Mesendoderm (in vitro differentiated cells): Measurements from ENCODE around the gene KYAT1.

Experiments used
- DNase-seq: peaks from one replicate; pipeline ENCODE4 v3.0.0; 2013
- H2AK5ac ChIP-seq: 2 replicates; pipeline ENCODE4 v1.6.1; 2013; ENCODE audit warnings: low read length, inconsistent platforms
- H2BK120ac ChIP-seq: 2 replicates; pipeline ENCODE4 v1.6.1; 2013; ENCODE audit warnings: low read depth, mild to moderate bottlenecking, low read length, moderate library complexity, mixed read lengths
- H2BK15ac ChIP-seq: replicated peaks from 2 replicates; pipeline ENCODE4 v1.6.1; 2013; ENCODE audit warnings: low read depth, mild to moderate bottlenecking, moderate library complexity
- H2BK5ac ChIP-seq: 2 replicates; pipeline ENCODE4 v1.6.1; 2013; ENCODE audit warnings: low read length, inconsistent platforms
- H3K18ac ChIP-seq: 2 replicates; pipeline ENCODE4 v1.6.1; 2013; ENCODE audit warnings: mild to moderate bottlenecking, low read length, mixed read lengths
- H3K23ac ChIP-seq: one replicate; pipeline ENCODE4 v1.6.1; 2013; ENCODE audit warnings: low read length
- H3K27ac ChIP-seq: 2 replicates; pipeline ENCODE4 v1.5.1; 2013; ENCODE audit warnings: low read depth, mild to moderate bottlenecking, inconsistent platforms, low read length, moderate library complexity
- H3K27me3 ChIP-seq: 2 replicates; pipeline ENCODE4 v1.6.1; 2013; ENCODE audit warnings: low read length, control low read depth, mild to moderate bottlenecking, inconsistent platforms; ENCODE audit not compliant: insufficient read depth, poor library complexity
- H3K36me3 ChIP-seq: 2 replicates; pipeline ENCODE4 v1.6.1; 2013; ENCODE audit warnings: low read length, inconsistent platforms; ENCODE audit not compliant: control insufficient read depth, insufficient read depth
- H3K4ac ChIP-seq: one replicate; pipeline ENCODE4 v1.6.1; 2013; ENCODE audit warnings: low read depth, mild to moderate bottlenecking, low read length, moderate library complexity
- H3K4me1 ChIP-seq: 2 replicates; pipeline ENCODE4 v1.6.1; 2013; ENCODE audit warnings: low read depth, low read length, inconsistent platforms; ENCODE audit not compliant: control insufficient read depth
- H3K4me2 ChIP-seq: 2 replicates; pipeline ENCODE4 v1.6.1; 2013; ENCODE audit warnings: low read length
- H3K4me3 ChIP-seq: 2 replicates; pipeline ENCODE4 v1.5.1; 2013; ENCODE audit warnings: mild to moderate bottlenecking, low read length
- H3K56ac ChIP-seq: one replicate; pipeline ENCODE4 v1.6.1; 2013; ENCODE audit warnings: low read length
- H3K79me1 ChIP-seq: 2 replicates; pipeline ENCODE4 v1.6.1; 2013; ENCODE audit warnings: low read length, inconsistent platforms
- H3K79me2 ChIP-seq: 2 replicates; pipeline ENCODE4 v1.6.1; 2013; ENCODE audit warnings: mild to moderate bottlenecking, low read length; ENCODE audit not compliant: control insufficient read depth, insufficient read depth
- H3K9ac ChIP-seq: 2 replicates; pipeline ENCODE4 v1.6.1; 2013; ENCODE audit warnings: low read length, inconsistent platforms
- H4K5ac ChIP-seq: one replicate; pipeline ENCODE4 v1.6.1; 2013; ENCODE audit warnings: low read length
- H4K8ac ChIP-seq: one replicate; pipeline ENCODE4 v1.6.1; 2013; ENCODE audit warnings: low read depth, mild to moderate bottlenecking, control low read depth, low read length, moderate library complexity
- WGBS: extraction: QIAGEN DNeasy Blood & Tissue Kit; methylation state at CpG from one replicate; pipeline ENCODE4 v1.1.7; 2013; ENCODE audit warnings: low lambda C conversion rate, missing lambda C conversion rate; ENCODE audit not compliant: insufficient coverage; ENCODE audit errors: extremely low coverage; 5-methylcytosine and 5-hydroxymethylcytosine counted together

KYAT1 gene

DNA sequence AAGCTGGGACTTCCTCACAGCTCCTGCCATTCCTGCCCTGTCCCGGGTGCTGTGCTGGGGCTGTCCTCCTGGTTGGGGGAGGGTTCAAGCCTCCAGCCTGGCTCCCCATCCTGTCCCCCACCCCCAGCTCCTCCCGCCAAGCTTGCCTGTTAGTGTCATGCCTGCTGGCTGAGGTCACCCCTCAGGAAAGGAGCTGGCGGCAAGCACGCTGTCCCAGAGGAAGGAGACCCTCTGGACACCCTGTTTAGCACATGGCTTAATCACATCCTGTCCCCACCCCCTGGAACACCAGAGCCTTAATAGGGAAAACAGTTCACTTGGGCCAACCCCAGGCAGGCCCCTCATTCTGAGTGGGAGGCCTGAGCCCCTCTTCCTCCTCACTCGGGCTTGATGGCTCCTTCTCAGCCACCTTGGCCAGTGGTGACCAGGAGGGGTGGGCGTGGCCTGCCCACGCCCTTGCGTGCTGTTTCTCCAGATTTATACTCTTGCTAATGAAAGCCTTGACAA is 29.8 kb upstream of the KYAT1 start:
- Histone ChIP-seq H3K9ac (peak overlapping the region; percentile 8), H3K79me1 (peaks cover 28% of the 10 kb centered on the region), H3K27me3 (no peaks in the 10 kb centered on the region), H3K18ac (no peak overlapping the region), H3K4ac (no peak overlapping the region), H2BK15ac (no peak overlapping the region), H3K56ac (peak overlapping the region; percentile 59), H2BK5ac (peak overlapping the region; percentile 18), H3K4me3 (no peak overlapping the region), H3K4me2 (no peak overlapping the region), H4K8ac (no peak overlapping the region), H4K5ac (no peak overlapping the region), H3K4me1 (peaks cover 9% of the 10 kb centered on the region), H2BK120ac (no peak overlapping the region), H3K27ac (peak overlapping the region; percentile 64), H3K79me2 (peaks cover 20% of the 10 kb centered on the region), H3K23ac (no peak overlapping the region), H2AK5ac (no peak overlapping the region), H3K36me3 (peaks cover 17% of the 10 kb centered on the region)
- peak; percentile 96 for DNase-seq
- no CpG with 5 or more reads among the region's 8 CpGs for WGBS

DNA sequence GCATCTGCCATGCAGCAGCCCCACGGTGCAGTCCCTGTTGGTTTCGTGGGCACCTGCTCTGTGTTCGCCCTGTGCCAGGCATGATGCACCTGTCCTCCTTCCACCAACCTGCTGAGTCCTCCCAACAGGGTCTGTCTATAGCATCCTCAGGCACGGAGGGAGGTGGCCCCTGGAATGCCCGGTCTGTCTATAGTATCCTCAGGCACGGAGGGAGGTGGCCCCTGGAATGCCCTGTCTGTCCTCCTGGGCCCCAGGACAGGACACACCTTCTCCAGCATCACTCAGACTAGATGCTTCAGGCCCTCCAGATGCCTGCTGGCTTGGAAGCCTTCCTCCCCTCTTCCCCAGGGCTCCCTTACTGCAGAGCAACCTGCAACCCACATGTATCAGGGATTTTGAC is 29.2 kb upstream of the KYAT1 start:
- H3K56ac ChIP-seq: no peak overlapping the region
- H3K36me3 ChIP-seq: peaks cover 14% of the 10 kb centered on the region
- no peak for DNase-seq
- no peak overlapping the region for H3K23ac ChIP-seq
- H4K5ac ChIP-seq: no peak overlapping the region
- H2BK15ac ChIP-seq: no peak overlapping the region
- no peak overlapping the region for H3K4me3 ChIP-seq
- H2BK5ac ChIP-seq: no peak overlapping the region
- no peak overlapping the region for H3K4ac ChIP-seq
- no CpG with 5 or more reads among the region's 6 CpGs for WGBS
- no peak overlapping the region for H4K8ac ChIP-seq
- peak overlapping the region; percentile 64 for H3K27ac ChIP-seq
- H3K79me1 ChIP-seq: peaks cover 28% of the 10 kb centered on the region
- H2BK120ac ChIP-seq: no peak overlapping the region
- no peaks in the 10 kb centered on the region for H3K27me3 ChIP-seq
- no peak overlapping the region for H3K9ac ChIP-seq
- H2AK5ac ChIP-seq: no peak overlapping the region
- peaks cover 9% of the 10 kb centered on the region for H3K4me1 ChIP-seq
- H3K4me2 ChIP-seq: no peak overlapping the region
- H3K79me2 ChIP-seq: peaks cover 20% of the 10 kb centered on the region
- no peak overlapping the region for H3K18ac ChIP-seq

DNA sequence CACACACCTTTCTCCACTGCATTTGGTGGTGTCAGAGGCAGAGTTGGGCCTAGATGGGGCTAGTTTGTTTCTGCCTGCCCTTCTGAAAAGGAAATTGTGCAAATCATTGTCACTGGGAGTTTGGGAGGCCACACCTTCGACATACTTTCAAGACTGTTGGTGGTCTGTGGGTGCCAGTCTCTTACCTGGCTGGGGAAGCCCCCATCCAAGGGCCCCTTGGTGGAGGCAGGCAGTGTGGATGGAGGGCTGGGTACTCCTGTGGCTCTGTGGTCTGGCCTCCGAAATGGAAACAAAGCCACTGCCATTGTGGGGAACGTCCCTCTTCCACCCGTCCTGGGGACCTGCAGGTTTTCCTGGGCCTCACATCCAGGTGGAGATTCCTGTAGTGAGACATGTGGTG is 28.1 kb upstream of the KYAT1 start:
- DNase-seq: no peak
- peak overlapping the region; percentile 9 for H3K27ac ChIP-seq
- H3K79me2 ChIP-seq: peaks cover 20% of the 10 kb centered on the region
- H2AK5ac ChIP-seq: no peak overlapping the region
- H3K79me1 ChIP-seq: peaks cover 31% of the 10 kb centered on the region
- no peak overlapping the region for H2BK5ac ChIP-seq
- H3K9ac ChIP-seq: no peak overlapping the region
- no peak overlapping the region for H3K4me3 ChIP-seq
- no peak overlapping the region for H3K4ac ChIP-seq
- WGBS: no CpG with 5 or more reads among the region's 4 CpGs
- no peak overlapping the region for H4K5ac ChIP-seq
- no peak overlapping the region for H3K4me2 ChIP-seq
- H2BK15ac ChIP-seq: no peak overlapping the region
- peaks cover 9% of the 10 kb centered on the region for H3K4me1 ChIP-seq
- peaks cover 14% of the 10 kb centered on the region for H3K36me3 ChIP-seq
- no peak overlapping the region for H3K56ac ChIP-seq
- H4K8ac ChIP-seq: no peak overlapping the region
- no peak overlapping the region for H3K18ac ChIP-seq
- H3K27me3 ChIP-seq: no peaks in the 10 kb centered on the region
- H3K23ac ChIP-seq: no peak overlapping the region
- no peak overlapping the region for H2BK120ac ChIP-seq

DNA sequence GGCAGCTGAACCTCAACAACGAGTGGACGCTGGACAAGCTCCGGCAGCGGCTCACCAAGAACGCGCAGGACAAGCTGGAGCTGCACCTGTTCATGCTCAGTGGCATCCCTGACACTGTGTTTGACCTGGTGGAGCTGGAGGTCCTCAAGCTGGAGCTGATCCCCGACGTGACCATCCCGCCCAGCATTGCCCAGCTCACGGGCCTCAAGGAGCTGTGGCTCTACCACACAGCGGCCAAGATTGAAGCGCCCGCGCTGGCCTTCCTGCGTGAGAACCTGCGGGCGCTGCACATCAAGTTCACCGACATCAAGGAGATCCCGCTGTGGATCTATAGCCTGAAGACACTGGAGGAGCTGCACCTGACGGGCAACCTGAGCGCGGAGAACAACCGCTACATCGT is 26.6 kb upstream of the KYAT1 start:
- WGBS: no CpG with 5 or more reads among the region's 24 CpGs
- H3K36me3 ChIP-seq: peaks cover 14% of the 10 kb centered on the region

DNA sequence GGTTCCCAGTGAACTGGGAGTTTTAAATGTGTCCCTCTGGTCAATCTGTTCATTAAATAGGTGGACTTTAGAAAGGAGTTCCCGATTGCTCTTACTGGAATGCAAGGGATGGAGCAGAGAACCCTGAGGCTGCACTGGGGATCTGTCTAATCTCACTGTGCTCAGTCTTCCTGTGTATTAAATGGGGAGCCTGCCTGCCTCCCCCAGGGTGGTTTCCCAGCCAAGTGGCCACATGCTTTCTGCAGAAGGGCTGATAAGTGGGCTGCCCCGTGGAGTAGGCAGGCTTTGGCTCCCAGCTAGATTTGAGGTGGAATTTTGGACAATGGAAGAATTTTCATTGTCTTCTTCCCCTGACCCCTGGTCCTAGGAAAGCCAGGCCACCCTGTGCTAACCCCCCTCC is 25.0 kb upstream of the KYAT1 start:
- Histone ChIP-seq H3K56ac (no peak overlapping the region), H3K4me2 (no peak overlapping the region), H3K27ac (no peak overlapping the region), H4K5ac (no peak overlapping the region), H3K4me3 (no peak overlapping the region), H2BK120ac (no peak overlapping the region), H3K36me3 (peaks cover 14% of the 10 kb centered on the region), H2BK15ac (no peak overlapping the region), H3K23ac (no peak overlapping the region), H3K4me1 (peaks cover 8% of the 10 kb centered on the region), H3K27me3 (no peaks in the 10 kb centered on the region), H2AK5ac (no peak overlapping the region), H3K4ac (no peak overlapping the region), H3K18ac (no peak overlapping the region), H3K79me1 (peaks cover 18% of the 10 kb centered on the region), H3K79me2 (peaks cover 5% of the 10 kb centered on the region), H4K8ac (no peak overlapping the region), H3K9ac (no peak overlapping the region), H2BK5ac (no peak overlapping the region)
- DNase-seq: no peak
- no CpG with 5 or more reads among the region's 2 CpGs for WGBS

More for the DNA sequence above, 26.6 kb upstream of the KYAT1 start:
- Histone ChIP-seq H3K27ac (no peak overlapping the region), H2BK15ac (no peak overlapping the region), H3K79me2 (peaks cover 10% of the 10 kb centered on the region), H3K79me1 (peaks cover 24% of the 10 kb centered on the region), H3K27me3 (no peaks in the 10 kb centered on the region), H3K56ac (no peak overlapping the region), H3K9ac (no peak overlapping the region), H3K4ac (no peak overlapping the region), H2BK5ac (no peak overlapping the region), H3K4me1 (peaks cover 9% of the 10 kb centered on the region), H3K18ac (no peak overlapping the region), H2AK5ac (no peak overlapping the region), H3K4me2 (no peak overlapping the region), H2BK120ac (no peak overlapping the region), H4K8ac (no peak overlapping the region), H3K23ac (no peak overlapping the region), H3K4me3 (no peak overlapping the region), H4K5ac (no peak overlapping the region)
- no peak for DNase-seq

DNA sequence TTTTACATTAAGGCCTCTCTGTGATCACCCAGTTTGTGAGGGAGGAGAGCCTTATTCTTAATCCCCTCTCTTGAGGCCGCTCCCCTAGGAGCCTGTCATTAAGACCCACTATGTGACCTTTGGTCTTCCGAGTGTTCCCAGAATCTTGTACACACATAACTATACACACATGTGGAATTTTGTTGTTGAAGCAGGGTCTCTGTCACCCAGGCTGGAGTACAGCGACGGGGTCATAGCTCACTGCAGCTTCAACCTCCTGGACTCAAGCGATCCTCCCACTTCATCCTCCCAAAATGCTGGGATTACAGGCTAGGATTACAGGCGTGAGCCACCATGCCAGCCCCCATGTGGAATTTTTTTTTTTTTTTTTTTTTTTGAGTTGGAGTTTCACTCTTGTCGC is 24.2 kb upstream of the KYAT1 start:
- Histone ChIP-seq H2BK5ac (no peak overlapping the region), H2BK120ac (no peak overlapping the region), H2AK5ac (no peak overlapping the region), H3K18ac (no peak overlapping the region), H3K4me1 (peaks cover 3% of the 10 kb centered on the region), H4K5ac (no peak overlapping the region), H3K23ac (no peak overlapping the region), H3K79me2 (peaks cover 7% of the 10 kb centered on the region), H3K79me1 (peaks cover 17% of the 10 kb centered on the region), H3K27ac (no peak overlapping the region), H3K4me3 (no peak overlapping the region), H3K56ac (no peak overlapping the region), H3K4ac (no peak overlapping the region), H2BK15ac (no peak overlapping the region), H3K27me3 (no peaks in the 10 kb centered on the region), H3K4me2 (no peak overlapping the region), H3K9ac (no peak overlapping the region), H3K36me3 (peaks cover 14% of the 10 kb centered on the region), H4K8ac (no peak overlapping the region)
- DNase-seq: no peak
- WGBS: no CpG with 5 or more reads among the region's 7 CpGs
